AG09309 (cell line): Measurements from ENCODE around the gene TIPIN.

Experiments used
- DNase-seq: peaks from one replicate; pipeline ENCODE4 v3.0.0-alpha.2; 2010; ENCODE audit warnings: low read depth
- H3K4me3 ChIP-seq: 2 replicates; pipeline ENCODE4 v1.5.1; 2011; ENCODE audit warnings: mild to moderate bottlenecking, low read depth, low read length, moderate library complexity; ENCODE audit not compliant: control insufficient read depth
- TF ChIP-seq, protein P1 (sequence below): IDR thresholded peaks from 2 replicates; pipeline ENCODE4 v1.5.1; 2011; ENCODE audit warnings: mild to moderate bottlenecking, low read depth, low read length, inconsistent platforms; ENCODE audit not compliant: insufficient read depth, control insufficient read depth; ENCODE audit errors: missing control alignments

TIPIN gene

DNA sequence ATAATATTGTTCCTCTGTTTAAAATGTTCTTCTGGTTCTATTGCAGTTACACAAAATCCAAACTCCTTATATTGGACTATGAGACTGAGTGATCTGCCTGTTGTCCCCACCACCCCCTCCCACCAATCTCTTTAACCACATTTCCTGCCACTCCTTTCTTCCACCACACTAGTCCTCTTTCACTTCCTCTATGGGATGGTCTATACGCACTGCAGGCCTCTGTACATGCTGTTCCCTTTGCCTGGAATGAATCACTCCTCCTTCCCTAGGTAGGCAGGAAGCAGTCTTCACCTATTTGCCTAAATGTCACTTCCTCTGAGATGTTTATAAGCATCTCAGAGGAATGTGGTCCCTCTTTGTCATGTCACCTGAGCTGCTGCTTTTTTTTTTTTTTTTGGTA lies 34.2 kb upstream of the TIPIN start:
- no peak for DNase-seq
- no peak overlapping the region for H3K4me3 ChIP-seq
- TF ChIP-seq, protein P1, sequence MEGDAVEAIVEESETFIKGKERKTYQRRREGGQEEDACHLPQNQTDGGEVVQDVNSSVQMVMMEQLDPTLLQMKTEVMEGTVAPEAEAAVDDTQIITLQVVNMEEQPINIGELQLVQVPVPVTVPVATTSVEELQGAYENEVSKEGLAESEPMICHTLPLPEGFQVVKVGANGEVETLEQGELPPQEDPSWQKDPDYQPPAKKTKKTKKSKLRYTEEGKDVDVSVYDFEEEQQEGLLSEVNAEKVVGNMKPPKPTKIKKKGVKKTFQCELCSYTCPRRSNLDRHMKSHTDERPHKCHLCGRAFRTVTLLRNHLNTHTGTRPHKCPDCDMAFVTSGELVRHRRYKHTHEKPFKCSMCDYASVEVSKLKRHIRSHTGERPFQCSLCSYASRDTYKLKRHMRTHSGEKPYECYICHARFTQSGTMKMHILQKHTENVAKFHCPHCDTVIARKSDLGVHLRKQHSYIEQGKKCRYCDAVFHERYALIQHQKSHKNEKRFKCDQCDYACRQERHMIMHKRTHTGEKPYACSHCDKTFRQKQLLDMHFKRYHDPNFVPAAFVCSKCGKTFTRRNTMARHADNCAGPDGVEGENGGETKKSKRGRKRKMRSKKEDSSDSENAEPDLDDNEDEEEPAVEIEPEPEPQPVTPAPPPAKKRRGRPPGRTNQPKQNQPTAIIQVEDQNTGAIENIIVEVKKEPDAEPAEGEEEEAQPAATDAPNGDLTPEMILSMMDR: no peak

DNA sequence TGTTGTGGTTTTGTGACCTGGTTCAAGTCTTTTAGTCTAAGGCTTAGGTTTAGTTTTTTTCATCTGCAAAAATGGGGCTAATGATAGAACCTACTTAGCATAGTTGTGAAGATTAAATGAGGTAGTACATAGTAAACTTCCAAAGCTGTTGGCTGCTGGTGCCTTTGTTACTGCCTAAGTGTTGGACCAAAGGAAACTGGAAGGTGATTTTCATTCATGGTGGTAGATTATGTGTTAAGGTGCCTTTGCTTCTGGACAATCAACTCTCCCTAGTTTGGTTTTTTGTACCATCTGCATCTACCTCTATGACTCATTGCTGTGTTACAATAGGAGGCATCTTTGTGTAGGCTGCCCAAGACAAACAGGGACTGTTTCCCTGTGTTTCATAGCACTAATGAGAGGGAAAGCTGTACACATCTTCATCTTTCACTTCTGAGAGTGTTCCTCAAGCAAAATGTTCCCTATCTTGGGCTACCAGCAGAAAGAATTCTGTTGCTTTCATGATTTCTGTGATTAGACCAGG lies 33.4 kb upstream of the TIPIN start:
- no peak overlapping the region for H3K4me3 ChIP-seq

DNA sequence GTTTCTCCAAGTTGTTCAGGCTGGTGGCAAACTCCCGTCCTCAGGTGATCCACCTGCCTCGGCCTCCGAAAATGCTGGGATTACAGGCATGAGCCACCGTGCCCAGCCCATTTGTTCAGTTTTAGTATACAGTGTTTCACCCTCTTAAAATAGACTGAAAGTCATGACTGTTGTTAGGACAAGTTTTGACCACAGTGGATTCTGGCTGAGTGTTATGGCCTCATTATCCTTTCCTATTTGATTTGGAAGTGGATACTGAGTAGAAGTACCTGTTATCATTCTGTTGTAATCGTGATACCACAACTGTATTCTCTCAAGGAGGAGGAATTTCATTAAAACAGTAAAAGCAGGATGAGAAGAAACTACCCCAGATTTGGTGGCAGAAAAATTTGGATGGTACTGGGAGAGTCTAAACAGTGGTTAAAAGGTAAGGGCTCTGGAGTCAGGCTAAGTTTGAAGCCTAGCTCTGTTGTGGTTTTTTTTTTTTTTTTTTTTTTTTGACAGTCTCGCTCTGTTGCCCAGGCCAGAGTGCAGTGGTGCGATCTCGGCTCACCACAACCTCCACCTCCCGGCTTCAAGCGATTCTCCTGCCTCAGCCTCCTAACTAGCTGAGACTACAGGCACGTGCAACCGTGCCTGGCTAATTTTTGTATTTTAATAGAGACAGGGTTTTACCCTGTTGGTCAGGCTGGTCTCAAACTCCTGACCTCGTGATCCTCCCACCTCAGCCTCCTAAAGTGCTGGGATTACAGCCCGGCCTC lies 32.8 kb upstream of the TIPIN start:
- no peak for DNase-seq
- TF ChIP-seq, protein P1: no peak
- H3K4me3 ChIP-seq: no peak overlapping the region

More for the DNA sequence above, 33.4 kb upstream of the TIPIN start:
- TF ChIP-seq, protein P1: no peak
- no peak for DNase-seq

DNA sequence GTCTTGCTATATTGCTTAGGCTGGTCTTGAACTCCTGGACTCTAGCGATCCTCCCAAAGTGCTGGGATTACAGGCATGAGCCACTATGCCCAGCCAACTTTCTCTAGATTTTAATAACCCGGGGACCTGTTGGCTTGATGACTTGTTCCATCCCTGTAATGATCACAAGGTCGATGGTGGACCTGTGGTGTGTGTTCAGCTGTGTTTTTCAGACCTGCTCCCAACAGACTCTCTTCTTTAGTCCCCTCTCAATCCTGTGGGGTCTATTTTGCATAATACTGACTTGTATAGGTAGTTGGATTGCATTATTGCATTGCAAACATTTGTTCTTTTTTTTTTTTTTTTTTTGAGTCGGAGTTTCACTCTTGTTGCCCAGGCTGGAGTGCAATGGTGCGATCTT lies 32.1 kb upstream of the TIPIN start:
- TF ChIP-seq, protein P1: no peak
- H3K4me3 ChIP-seq: no peak overlapping the region
- DNase-seq: no peak

DNA sequence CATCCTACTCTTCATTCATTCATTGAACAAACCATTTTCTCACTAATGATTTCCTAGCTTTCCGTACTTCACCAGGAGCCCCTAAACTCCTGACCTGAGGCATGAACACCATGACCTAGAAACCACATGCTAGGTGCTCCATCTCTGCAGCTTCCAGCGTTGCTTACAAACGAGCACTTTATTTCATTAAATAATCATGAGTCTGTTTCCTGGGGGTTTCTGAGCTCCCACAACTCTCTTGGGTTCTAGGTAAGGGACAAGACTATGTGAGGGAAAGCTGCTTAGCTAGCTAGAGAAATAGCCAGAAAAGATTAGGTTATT lies 31.5 kb upstream of the TIPIN start:
- no peak for DNase-seq
- H3K4me3 ChIP-seq: peak overlapping the region; percentile 96
- TF ChIP-seq, protein P1: no peak

DNA sequence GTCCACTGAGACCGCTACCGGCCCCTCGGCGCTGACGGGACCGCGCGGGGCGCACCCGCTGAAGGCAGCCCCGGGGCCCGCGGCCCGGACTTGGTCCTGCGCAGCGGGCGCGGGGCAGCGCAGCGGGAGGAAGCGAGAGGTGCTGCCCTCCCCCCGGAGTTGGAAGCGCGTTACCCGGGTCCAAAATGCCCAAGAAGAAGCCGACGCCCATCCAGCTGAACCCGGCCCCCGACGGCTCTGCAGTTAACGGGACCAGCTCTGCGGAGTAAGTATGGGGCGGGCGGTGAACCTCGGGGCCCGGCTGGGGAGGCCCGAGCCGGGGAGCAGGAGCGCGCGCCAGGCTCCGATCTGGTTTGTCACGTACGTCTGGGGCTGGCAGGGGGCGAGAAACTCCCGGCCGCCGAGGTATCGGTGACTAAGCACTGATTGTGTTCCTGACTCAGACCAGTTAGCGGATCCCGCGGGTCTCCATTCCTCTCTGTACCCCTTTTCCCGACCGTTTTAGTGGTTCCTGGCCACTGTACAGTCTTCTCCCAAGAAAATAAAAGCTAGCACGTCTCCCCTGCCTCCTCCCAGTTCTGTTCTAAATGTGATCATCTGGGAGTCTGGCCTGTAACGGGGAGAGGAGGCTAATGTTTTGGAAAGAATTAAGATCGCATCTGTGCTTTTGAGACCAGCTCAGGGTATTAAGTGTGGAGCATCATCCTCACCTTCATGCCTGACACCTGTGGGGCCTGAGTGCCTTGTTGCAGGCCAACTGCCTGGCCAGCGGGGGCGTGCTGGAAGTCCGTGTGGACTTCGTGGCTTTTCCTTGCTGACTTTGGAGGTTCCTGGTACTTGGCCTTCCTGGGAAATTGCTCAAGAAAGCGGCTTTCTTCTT lies 30.9 kb upstream of the TIPIN start:
- TF ChIP-seq, protein P1: peak; percentile 46
- DNase-seq: peak; percentile 20
- peak overlapping the region; percentile 96 for H3K4me3 ChIP-seq
